IPS-18c (cell line): Measurements from ENCODE around the gene THRSP.

Experiments
- H3K4me3 ChIP-seq: 2 replicates; pipeline ENCODE4 v1.7.0; 2013; ENCODE audit warnings: low read depth, mild to moderate bottlenecking, low read length, moderate library complexity; ENCODE audit not compliant: insufficient read depth
- H3K9me3 ChIP-seq: one replicate; pipeline ENCODE4 v1.6.1; 2013; ENCODE audit warnings: mild to moderate bottlenecking, low read length, moderate library complexity; ENCODE audit not compliant: control insufficient read depth, insufficient read depth

Gene THRSP

DNA sequence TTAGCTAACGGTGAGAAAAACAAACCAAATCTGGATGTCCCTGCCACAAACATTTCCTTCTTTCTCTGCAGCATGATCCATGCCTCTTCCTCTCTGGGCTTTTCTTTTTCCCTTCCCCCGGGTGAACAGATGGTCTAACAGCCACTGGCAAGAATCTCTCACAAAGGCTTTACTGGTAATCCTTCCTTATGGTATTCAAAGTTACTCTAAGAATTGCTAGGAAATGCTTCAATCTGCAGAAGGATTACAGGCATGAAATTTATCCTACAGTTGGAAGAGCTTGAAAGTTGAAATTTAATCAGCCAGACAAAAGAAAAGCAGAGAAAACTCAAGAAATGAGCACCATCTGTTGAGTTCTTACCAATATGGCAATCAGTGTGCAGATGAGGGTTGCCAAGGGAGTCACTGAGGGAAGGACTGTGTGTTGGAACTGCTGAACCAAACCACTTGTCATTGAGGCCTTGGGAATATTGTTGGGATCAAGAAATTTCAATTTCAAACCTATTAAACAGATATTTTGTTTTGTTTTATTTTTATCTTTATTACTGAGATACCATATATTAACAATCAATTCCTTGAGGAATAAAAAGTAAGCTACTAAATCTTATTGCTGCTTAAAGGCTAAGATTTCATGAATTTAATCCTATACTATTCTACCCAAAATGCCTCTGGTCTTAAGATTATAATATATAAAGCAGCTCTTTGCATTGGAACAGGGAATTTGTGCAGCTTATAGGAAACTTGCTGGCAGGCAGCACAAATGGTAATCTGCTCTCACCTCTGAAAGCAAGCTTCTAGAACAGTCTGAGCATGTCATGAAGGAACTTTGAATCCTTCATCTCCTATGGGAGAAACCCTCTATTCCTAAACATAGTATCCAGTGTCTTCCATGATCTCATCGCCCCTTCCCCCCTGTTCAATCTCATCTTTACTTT is 45.7 kb downstream of the THRSP start:
- H3K9me3 ChIP-seq, result no peaks in the 10 kb centered on the region
- no peak overlapping the region for H3K4me3 ChIP-seq

DNA sequence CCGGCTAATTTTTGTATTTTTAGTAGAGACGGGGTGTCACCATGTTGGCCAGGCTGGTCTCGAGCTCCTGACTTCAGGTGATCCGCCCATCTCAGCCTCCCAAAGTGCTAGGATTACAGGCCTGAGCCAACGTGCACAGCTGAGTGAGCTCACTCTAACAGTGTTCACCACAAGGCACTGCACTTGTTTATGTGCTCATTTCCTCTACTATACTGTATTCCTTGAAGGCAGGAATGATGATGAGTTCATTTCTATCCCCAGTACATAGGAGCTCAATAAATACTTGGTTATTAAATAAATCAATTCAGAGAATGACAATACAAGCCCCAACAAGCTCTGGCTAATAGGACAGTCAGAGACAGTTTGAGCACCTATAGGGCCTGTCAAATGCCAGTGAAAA is 46.7 kb downstream of the THRSP start:
- peaks cover 2% of the 10 kb centered on the region for H3K9me3 ChIP-seq
- H3K4me3 ChIP-seq, result no peak overlapping the region

- H3K4me3 ChIP-seq, result no peak overlapping the region
- H3K9me3 ChIP-seq, result peaks cover 2% of the 10 kb centered on the region
Measured at GRCh38 chr11:78110830-78111229, 47.2 kb downstream of the THRSP start.

DNA sequence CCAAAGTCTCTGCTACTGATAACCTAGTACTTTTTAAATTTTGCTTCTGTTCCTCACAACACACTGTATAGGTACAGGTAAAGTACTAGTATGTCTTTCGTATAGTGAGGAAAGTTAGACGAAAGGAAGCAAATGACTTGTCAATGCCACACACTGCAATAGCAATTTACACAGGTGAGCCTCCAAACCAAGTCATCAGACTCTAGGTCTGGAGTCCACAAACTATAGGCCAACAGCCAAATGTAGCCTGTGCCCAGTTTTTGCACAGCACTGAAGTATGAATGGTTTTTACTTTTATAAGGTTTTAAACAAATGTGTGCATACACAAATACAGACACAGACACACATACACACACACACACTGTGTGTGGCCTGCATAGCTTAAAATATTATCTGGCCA is 47.6 kb downstream of the THRSP start:
- Histone ChIP-seq H3K9me3 (peaks cover 2% of the 10 kb centered on the region), H3K4me3 (no peak overlapping the region)

GRCh38 chr11:78112582-78113275 is 49.1 kb downstream of the THRSP start:
- H3K9me3 ChIP-seq, result peaks cover 2% of the 10 kb centered on the region
- no peak overlapping the region for H3K4me3 ChIP-seq
